Measurements from ENCODE around the gene IL1R2.

Gene IL1R2

GRCh38 chr2:101986804-101987740 lies 4.7 kb upstream of the IL1R2 start:
- H3K4me3 ChIP-seq (ENCODE audit: low read length in 2 of 2) = no peak overlapping the region
- no peak overlapping the region for H3K18ac ChIP-seq (ENCODE audit: low read length)
- no peak overlapping the region for H4K91ac ChIP-seq (ENCODE audit: low read depth, low read length, poor library complexity)
- WGBS, 2 donors (ENCODE audit: extremely low coverage in 2 of 2, insufficient read length in 2 of 2, insufficient replicate concordance in 1 of 2) = no CpG with 5 or more reads among the region's 9 CpGs
- no peaks in the 10 kb centered on the region for H3K27me3 ChIP-seq (ENCODE audit: control insufficient read depth in 3 of 3, insufficient read depth in 3 of 3, low read depth in 1 of 3, low read length in 3 of 3)
- H3K79me1 ChIP-seq (ENCODE audit: low read depth, low read length) = no peaks in the 10 kb centered on the region
- H3K9ac ChIP-seq (ENCODE audit: low read depth, low read length, poor library complexity) = no peak overlapping the region
- no peak overlapping the region for H3K23ac ChIP-seq (ENCODE audit: low read depth, low read length, poor library complexity)
- no peak overlapping the region for H2AFZ ChIP-seq (ENCODE audit: low read length)
- no peak overlapping the region for H3K27ac ChIP-seq (replicated peaks; ENCODE audit: low read length)
- H3K36me3 ChIP-seq (replicated peaks in 1 of 2; ENCODE audit: control insufficient read depth in 2 of 2, insufficient read depth in 2 of 2, low read length in 2 of 2) = no peaks in the 10 kb centered on the region
- H2BK5ac ChIP-seq (ENCODE audit: low read length) = no peak overlapping the region
- no peak overlapping the region for H2BK120ac ChIP-seq (ENCODE audit: low read depth, low read length)
- H2BK15ac ChIP-seq (ENCODE audit: low read length) = no peak overlapping the region
- no peaks in the 10 kb centered on the region for H3K9me3 ChIP-seq (replicated peaks in 1 of 2; ENCODE audit: control insufficient read depth in 2 of 2, insufficient read depth in 1 of 2, low read depth in 1 of 2, low read length in 2 of 2)
- H3K4me2 ChIP-seq (ENCODE audit: insufficient read depth, low read length, poor library complexity, severe bottlenecking) = no peak overlapping the region
- H4K8ac ChIP-seq (ENCODE audit: low read depth, low read length) = no peak overlapping the region
- no peak overlapping the region for H3K4ac ChIP-seq (ENCODE audit: low read length)
- H3K14ac ChIP-seq (ENCODE audit: low read length) = no peak overlapping the region
- DNase-seq (ENCODE audit: low spot score) = no peak
- peaks cover 2 to 4% of the 10 kb centered on the region in 2 donors for H3K4me1 ChIP-seq (ENCODE audit: control insufficient read depth in 2 of 2, insufficient read depth in 1 of 2, low read depth in 1 of 2, low read length in 2 of 2)
- H2AK5ac ChIP-seq (ENCODE audit: low read depth, low read length) = no peak overlapping the region
- no peak overlapping the region for H2BK12ac ChIP-seq (ENCODE audit: low read length)

- H3K14ac ChIP-seq (ENCODE audit: low read length) = no peak overlapping the region
- no peak overlapping the region for H2BK15ac ChIP-seq (ENCODE audit: low read length)
- H3K36me3 ChIP-seq (replicated peaks in 1 of 2; ENCODE audit: control insufficient read depth in 2 of 2, insufficient read depth in 2 of 2, low read length in 2 of 2) = no peaks in the 10 kb centered on the region
- no peak for DNase-seq (ENCODE audit: low spot score)
- H2BK5ac ChIP-seq (ENCODE audit: low read length) = no peak overlapping the region
- H4K8ac ChIP-seq (ENCODE audit: low read depth, low read length) = no peak overlapping the region
- no peak overlapping the region for H3K18ac ChIP-seq (ENCODE audit: low read length)
- H2AK5ac ChIP-seq (ENCODE audit: low read depth, low read length) = peak overlapping the region; percentile 40
- no peak overlapping the region for H3K4me3 ChIP-seq (ENCODE audit: low read length in 2 of 2)
- no peak overlapping the region for H2BK12ac ChIP-seq (ENCODE audit: low read length)
- no peak overlapping the region for H3K4me2 ChIP-seq (ENCODE audit: insufficient read depth, low read length, poor library complexity, severe bottlenecking)
- no peak overlapping the region for H3K9ac ChIP-seq (ENCODE audit: low read depth, low read length, poor library complexity)
- H3K23ac ChIP-seq (ENCODE audit: low read depth, low read length, poor library complexity) = no peak overlapping the region
- H3K9me3 ChIP-seq (replicated peaks in 1 of 2; ENCODE audit: control insufficient read depth in 2 of 2, insufficient read depth in 1 of 2, low read depth in 1 of 2, low read length in 2 of 2) = no peaks in the 10 kb centered on the region
- no peak overlapping the region for H2BK120ac ChIP-seq (ENCODE audit: low read depth, low read length)
- no peaks in the 10 kb centered on the region for H3K79me1 ChIP-seq (ENCODE audit: low read depth, low read length)
- H3K4me1 ChIP-seq (ENCODE audit: control insufficient read depth in 2 of 2, insufficient read depth in 1 of 2, low read depth in 1 of 2, low read length in 2 of 2) = peaks cover 2 to 4% of the 10 kb centered on the region in 2 donors
- H3K4ac ChIP-seq (ENCODE audit: low read length) = no peak overlapping the region
- no peak overlapping the region for H2AFZ ChIP-seq (ENCODE audit: low read length)
- no peak overlapping the region for H4K91ac ChIP-seq (ENCODE audit: low read depth, low read length, poor library complexity)
- no peak overlapping the region for H3K27ac ChIP-seq (replicated peaks; ENCODE audit: low read length)
- H3K27me3 ChIP-seq (ENCODE audit: control insufficient read depth in 3 of 3, insufficient read depth in 3 of 3, low read depth in 1 of 3, low read length in 3 of 3) = no peaks in the 10 kb centered on the region
- no CpG with 5 or more reads among the region's 5 CpGs for WGBS, 2 donors (ENCODE audit: extremely low coverage in 2 of 2, insufficient read length in 2 of 2, insufficient replicate concordance in 1 of 2)
These were observed 3.9 kb upstream of the IL1R2 start for GRCh38 chr2:101987832-101988231.

GRCh38 chr2:101988541-101988940 lies 3.2 kb upstream of the IL1R2 start:
- no peak overlapping the region for H2BK5ac ChIP-seq (ENCODE audit: low read length)
- H2BK12ac ChIP-seq (ENCODE audit: low read length) = no peak overlapping the region

GRCh38 chr2:101989740-101990460 lies 1.9 kb upstream of the IL1R2 start:
- H2AFZ ChIP-seq (ENCODE audit: low read length) = no peak overlapping the region
- H3K14ac ChIP-seq (ENCODE audit: low read length) = no peak overlapping the region
- no peak overlapping the region for H3K4ac ChIP-seq (ENCODE audit: low read length)
- H3K27me3 ChIP-seq (ENCODE audit: control insufficient read depth in 3 of 3, insufficient read depth in 3 of 3, low read depth in 1 of 3, low read length in 3 of 3) = peaks cover 0 to under 1% (median 0%) of the 10 kb centered on the region in 3 experiments
- H3K36me3 ChIP-seq (replicated peaks in 1 of 2; ENCODE audit: control insufficient read depth in 2 of 2, insufficient read depth in 2 of 2, low read length in 2 of 2) = no peaks in the 10 kb centered on the region
- H2BK5ac ChIP-seq (ENCODE audit: low read length) = no peak overlapping the region
- H3K9ac ChIP-seq (ENCODE audit: low read depth, low read length, poor library complexity) = no peak overlapping the region
- no peak overlapping the region for H4K91ac ChIP-seq (ENCODE audit: low read depth, low read length, poor library complexity)
- no peaks in the 10 kb centered on the region for H3K9me3 ChIP-seq (replicated peaks in 1 of 2; ENCODE audit: control insufficient read depth in 2 of 2, insufficient read depth in 1 of 2, low read depth in 1 of 2, low read length in 2 of 2)
- no peak overlapping the region for H3K4me3 ChIP-seq (ENCODE audit: low read length in 2 of 2)
- no peak overlapping the region for H2BK120ac ChIP-seq (ENCODE audit: low read depth, low read length)
- H3K4me1 ChIP-seq (ENCODE audit: control insufficient read depth in 2 of 2, insufficient read depth in 1 of 2, low read depth in 1 of 2, low read length in 2 of 2) = peaks cover 0 to 1% of the 10 kb centered on the region in 2 donors
- no peak for DNase-seq (ENCODE audit: low spot score)
- no peak overlapping the region for H3K4me2 ChIP-seq (ENCODE audit: insufficient read depth, low read length, poor library complexity, severe bottlenecking)
- no peak overlapping the region for H3K23ac ChIP-seq (ENCODE audit: low read depth, low read length, poor library complexity)
- no peak overlapping the region for H3K27ac ChIP-seq (replicated peaks; ENCODE audit: low read length)
- no peak overlapping the region for H3K18ac ChIP-seq (ENCODE audit: low read length)
- H2BK15ac ChIP-seq (ENCODE audit: low read length) = no peak overlapping the region
- no CpG with 5 or more reads among the region's 8 CpGs for WGBS, 2 donors (ENCODE audit: extremely low coverage in 2 of 2, insufficient read length in 2 of 2, insufficient replicate concordance in 1 of 2)
- H4K8ac ChIP-seq (ENCODE audit: low read depth, low read length) = no peak overlapping the region
- no peak overlapping the region for H2BK12ac ChIP-seq (ENCODE audit: low read length)
- H2AK5ac ChIP-seq (ENCODE audit: low read depth, low read length) = no peak overlapping the region
- H3K79me1 ChIP-seq (ENCODE audit: low read depth, low read length) = no peaks in the 10 kb centered on the region

More at GRCh38 chr2:101988541-101988940, 3.2 kb upstream of the IL1R2 start:
- Histone ChIP-seq H3K9me3 (replicated peaks in 1 of 2; ENCODE audit: control insufficient read depth in 2 of 2, insufficient read depth in 1 of 2, low read depth in 1 of 2, low read length in 2 of 2) (no peaks in the 10 kb centered on the region), H4K91ac (ENCODE audit: low read depth, low read length, poor library complexity) (no peak overlapping the region), H2AFZ (ENCODE audit: low read length) (no peak overlapping the region), H3K36me3 (replicated peaks in 1 of 2; ENCODE audit: control insufficient read depth in 2 of 2, insufficient read depth in 2 of 2, low read length in 2 of 2) (no peaks in the 10 kb centered on the region), H2AK5ac (ENCODE audit: low read depth, low read length) (no peak overlapping the region), H3K14ac (ENCODE audit: low read length) (no peak overlapping the region), H3K4ac (ENCODE audit: low read length) (no peak overlapping the region), H3K4me2 (ENCODE audit: insufficient read depth, low read length, poor library complexity, severe bottlenecking) (no peak overlapping the region), H2BK120ac (ENCODE audit: low read depth, low read length) (no peak overlapping the region), H3K4me3 (ENCODE audit: low read length in 2 of 2) (no peak overlapping the region), H3K18ac (ENCODE audit: low read length) (no peak overlapping the region), H3K9ac (ENCODE audit: low read depth, low read length, poor library complexity) (no peak overlapping the region), H3K27me3 (ENCODE audit: control insufficient read depth in 3 of 3, insufficient read depth in 3 of 3, low read depth in 1 of 3, low read length in 3 of 3) (no peaks in the 10 kb centered on the region), H3K79me1 (ENCODE audit: low read depth, low read length) (no peaks in the 10 kb centered on the region), H3K27ac (replicated peaks; ENCODE audit: low read length) (no peak overlapping the region), H3K23ac (ENCODE audit: low read depth, low read length, poor library complexity) (peak overlapping the region; percentile 5), H4K8ac (ENCODE audit: low read depth, low read length) (no peak overlapping the region), H2BK15ac (ENCODE audit: low read length) (peak overlapping the region; percentile 21), H3K4me1 (ENCODE audit: control insufficient read depth in 2 of 2, insufficient read depth in 1 of 2, low read depth in 1 of 2, low read length in 2 of 2) (peaks cover 0 to 1% of the 10 kb centered on the region in 2 donors)
- no peak for DNase-seq (ENCODE audit: low spot score)
- WGBS, 2 donors (ENCODE audit: extremely low coverage in 2 of 2, insufficient read length in 2 of 2, insufficient replicate concordance in 1 of 2) = no CpG with 5 or more reads among the region's 7 CpGs
